Osteoblast (primary cell): ENCODE measurements around the gene VPS26B. TPM values are rescaled to one million over a fixed set of nuclear protein-coding genes. Genes with fewer than 3 reads are reported as not detected.

Source experiments
- DNase-seq: peaks from one replicate; pipeline ENCODE4 v3.0.0; 2011; ENCODE audit warnings: low spot score, mixed read lengths; ENCODE audit not compliant: insufficient read length; ENCODE audit errors: missing footprints
- H2AFZ ChIP-seq: 2 replicates; pipeline ENCODE4 v1.6.0; 2011; ENCODE audit warnings: mild to moderate bottlenecking, low read length
- H3K27ac ChIP-seq: 2 replicates; pipeline ENCODE4 v1.5.1; 2011; ENCODE audit warnings: mild to moderate bottlenecking, low read depth, low read length, moderate library complexity
- H3K27me3 ChIP-seq: 2 replicates; pipeline ENCODE4 v1.6.0; 2012; ENCODE audit warnings: mild to moderate bottlenecking, control low read depth, inconsistent platforms, low read length, moderate library complexity; ENCODE audit not compliant: insufficient read depth
- H3K36me3 ChIP-seq: 2 replicates; pipeline ENCODE4 v1.5.1; 2011; ENCODE audit warnings: mild to moderate bottlenecking, low read length, control low read depth, moderate library complexity; ENCODE audit not compliant: insufficient read depth
- H3K4me1 ChIP-seq: 2 replicates; pipeline ENCODE4 v1.5.1; 2011; ENCODE audit warnings: mild to moderate bottlenecking, low read length, control low read depth, moderate library complexity; ENCODE audit not compliant: insufficient read depth
- H3K4me2 ChIP-seq: 2 replicates; pipeline ENCODE4 v1.6.0; 2011; ENCODE audit warnings: mild to moderate bottlenecking, low read length; ENCODE audit not compliant: insufficient read depth
- H3K4me3 ChIP-seq: fragments of 200-600 bp; sonication (generic); 3 replicates; pipeline ENCODE4 v1.5.1; 2012; ENCODE audit warnings: mild to moderate bottlenecking, low read length, inconsistent platforms; ENCODE audit not compliant: insufficient read depth
- H3K79me2 ChIP-seq: 2 replicates; pipeline ENCODE4 v1.6.0; 2012; ENCODE audit warnings: mild to moderate bottlenecking, low read length, control low read depth, inconsistent platforms; ENCODE audit not compliant: insufficient read depth
- H3K9me3 ChIP-seq: 2 replicates; pipeline ENCODE4 v1.5.1; 2011; ENCODE audit warnings: low read depth, low read length, control low read depth
- H4K20me1 ChIP-seq: 2 replicates; pipeline ENCODE4 v1.6.0; 2012; ENCODE audit warnings: mild to moderate bottlenecking, low read length, control low read depth; ENCODE audit not compliant: insufficient read depth
- CTCF ChIP-seq: IDR thresholded peaks from 2 replicates; pipeline ENCODE4 v1.5.1; 2011; ENCODE audit warnings: mild to moderate bottlenecking, low read depth, low read length, moderate library complexity; ENCODE audit errors: extremely low read depth
- total RNA-seq: library from RNA; depleted of rRNA; stranded (reverse); fragments of >200 nt; gene quantifications from 2 replicates; pipeline ENCODE4 v1.2.3, GENCODE V29; 2012

The VPS26B gene
- total RNA-seq, 1 donor: 54.3 TPM

GRCh38 chr11:134248910-134249480 is 24.5 kb downstream of the VPS26B start:
- no peak overlapping the region for H3K27ac ChIP-seq
- no peaks in the 10 kb centered on the region for H4K20me1 ChIP-seq
- no peaks in the 10 kb centered on the region for H3K27me3 ChIP-seq
- peaks cover 16% of the 10 kb centered on the region for H3K79me2 ChIP-seq
- H3K36me3 ChIP-seq: peaks cover 64% of the 10 kb centered on the region
- H3K4me2 ChIP-seq: no peak overlapping the region
- H3K4me1 ChIP-seq: peaks cover 9% of the 10 kb centered on the region
- H3K9me3 ChIP-seq: no peaks in the 10 kb centered on the region
- DNase-seq: no peak
- TF ChIP-seq CTCF: no peak
- H2AFZ ChIP-seq: no peak overlapping the region
- H3K4me3 ChIP-seq: no peak overlapping the region

- H3K4me3 ChIP-seq: no peak overlapping the region
- H3K27ac ChIP-seq: no peak overlapping the region
- no peak overlapping the region for H3K4me2 ChIP-seq
- DNase-seq: no peak
- no peaks in the 10 kb centered on the region for H3K27me3 ChIP-seq
- peaks cover 27% of the 10 kb centered on the region for H3K79me2 ChIP-seq
- peaks cover 16% of the 10 kb centered on the region for H3K4me1 ChIP-seq
- peaks cover 52% of the 10 kb centered on the region for H3K36me3 ChIP-seq
- no peak for TF ChIP-seq CTCF
- H3K9me3 ChIP-seq: no peaks in the 10 kb centered on the region
- no peaks in the 10 kb centered on the region for H4K20me1 ChIP-seq
- H2AFZ ChIP-seq: no peak overlapping the region
Observed at GRCh38 chr11:134250246-134250645, 25.8 kb downstream of the VPS26B start.

- H4K20me1 ChIP-seq: no peaks in the 10 kb centered on the region
- H3K36me3 ChIP-seq: peaks cover 51% of the 10 kb centered on the region
- H3K4me1 ChIP-seq: peaks cover 16% of the 10 kb centered on the region
- peaks cover 32% of the 10 kb centered on the region for H3K79me2 ChIP-seq
- H2AFZ ChIP-seq: no peak overlapping the region
- DNase-seq: no peak
- no peak overlapping the region for H3K4me3 ChIP-seq
- no peak overlapping the region for H3K4me2 ChIP-seq
- TF ChIP-seq CTCF: no peak
- no peak overlapping the region for H3K27ac ChIP-seq
- H3K27me3 ChIP-seq: no peaks in the 10 kb centered on the region
- no peaks in the 10 kb centered on the region for H3K9me3 ChIP-seq
Observed at GRCh38 chr11:134250675-134251074, 26.2 kb downstream of the VPS26B start.

GRCh38 chr11:134252346-134253187 is 28.1 kb downstream of the VPS26B start:
- Histone ChIP-seq H3K4me2 (peak overlapping the region; percentile 78), H3K36me3 (peaks cover 37% of the 10 kb centered on the region), H3K27ac (peak overlapping the region; percentile 50), H4K20me1 (no peaks in the 10 kb centered on the region), H3K4me1 (peaks cover 16% of the 10 kb centered on the region), H3K27me3 (no peaks in the 10 kb centered on the region), H3K4me3 (peak overlapping the region; percentile 82), H2AFZ (peak overlapping the region; percentile 82), H3K79me2 (peaks cover 36% of the 10 kb centered on the region), H3K9me3 (no peaks in the 10 kb centered on the region)
- TF ChIP-seq CTCF: no peak
- DNase-seq: no peak
